DMS 273 (cell line): ENCODE measurements around the gene KRT40.

Experiments
- DNase-seq: peaks from one replicate; lab custom pipeline; 2025; ENCODE audit not compliant: unreplicated experiment; lab: John Stamatoyannopoulos, UW

Gene KRT40

DNA sequence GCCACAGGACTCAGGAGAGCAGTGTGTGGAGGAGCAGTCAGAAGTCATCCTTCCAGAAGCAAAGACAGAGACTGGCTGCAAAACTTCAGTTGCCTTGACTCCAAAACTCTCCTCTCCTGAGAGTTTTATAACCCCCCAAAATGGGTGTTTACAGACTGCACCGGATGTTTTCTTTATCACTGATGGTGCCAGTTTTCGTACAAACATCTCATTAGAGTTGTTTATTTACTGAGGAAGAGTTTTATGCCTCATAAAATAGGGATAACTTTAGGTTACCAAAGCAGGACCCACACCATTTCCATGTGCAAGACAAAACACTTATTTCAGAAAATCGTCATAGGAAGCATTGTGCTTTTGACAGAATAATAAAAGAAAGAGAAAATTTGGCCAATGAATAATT is at the start of gene KRT40:
Gene KRT40, minus strand, starts transcription at position 101 of the 400 bp plus-strand sequence. Its CDS starts 53 bp downstream, at position 48.
- no peak for DNase-seq

DNA sequence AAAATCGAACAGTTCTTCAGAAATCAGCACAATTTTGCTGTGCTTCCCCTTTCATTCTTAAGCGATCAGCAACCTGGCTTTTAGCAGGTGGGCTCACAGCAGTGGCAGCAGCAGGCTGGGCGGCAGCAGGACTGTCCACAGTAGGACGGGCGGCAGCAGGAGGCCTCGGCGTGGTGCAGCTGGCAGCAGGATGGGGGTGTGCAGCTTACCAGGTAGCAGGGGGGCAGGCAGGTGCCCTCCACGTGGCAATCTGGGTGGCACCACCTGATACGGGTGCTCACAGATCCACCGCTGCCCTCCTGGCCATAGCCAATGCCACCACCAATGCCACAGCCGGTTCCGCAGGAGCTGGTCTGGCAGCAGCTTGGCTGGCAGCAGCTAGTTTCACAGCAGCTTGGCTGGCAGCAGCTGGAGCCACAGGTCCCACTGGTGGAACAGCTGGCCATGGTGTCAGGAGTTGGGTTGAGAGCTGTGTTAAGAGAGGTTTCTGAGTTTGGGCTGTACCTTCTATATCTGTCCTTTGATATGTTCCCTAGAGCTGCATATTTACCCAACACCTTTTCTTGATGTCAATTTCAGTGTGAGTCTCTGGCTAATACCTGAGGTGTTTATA is 45.6 kb upstream of the KRT40 start, which contains the start of gene KRTAP1-4:
Gene KRTAP1-4, minus strand, starts transcription at position 563 of the 613 bp plus-strand sequence. Its CDS starts 117 bp downstream, at position 446.
- DNase-seq: peak; percentile 3

DNA sequence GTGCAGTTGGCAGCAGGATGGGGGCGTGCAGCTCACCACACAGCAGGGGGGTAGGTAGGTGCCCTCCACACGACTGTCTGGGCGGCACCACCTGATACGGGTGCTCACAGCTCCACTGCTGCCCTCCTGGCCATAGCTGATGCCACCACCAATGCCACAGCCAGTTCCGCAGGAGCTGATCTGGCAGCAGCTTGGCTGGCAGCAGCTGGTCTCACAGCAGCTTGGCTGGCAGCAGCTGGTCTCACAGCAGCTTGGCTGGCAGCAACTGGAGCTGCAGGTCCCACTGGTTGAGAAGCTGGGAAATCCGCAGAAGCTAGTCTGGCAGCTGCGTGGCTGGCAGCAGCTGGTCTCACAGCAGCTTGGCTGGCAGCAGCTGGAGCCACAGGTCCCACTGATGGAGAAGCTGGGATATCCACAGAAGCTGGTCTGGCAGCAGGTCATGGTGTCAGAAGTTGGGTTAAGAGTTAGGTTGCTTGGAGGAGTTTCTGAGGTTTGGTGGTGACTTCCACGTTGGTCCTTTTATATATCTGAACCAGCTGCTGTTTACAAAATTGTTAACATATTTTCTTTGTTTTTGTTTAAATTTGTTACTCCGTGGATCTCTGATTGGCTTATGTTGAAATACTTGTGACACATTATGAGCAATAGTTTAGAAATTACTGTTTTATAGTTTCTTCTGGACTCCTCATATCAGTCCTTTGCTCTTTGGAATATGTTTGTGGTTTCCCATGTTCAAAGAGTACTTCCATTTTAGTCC is 42.8 kb upstream of the KRT40 start, which contains the start of gene KRTAP1-5:
Gene KRTAP1-5, minus strand, starts transcription at position 494 of the 757 bp plus-strand sequence. Its CDS starts 53 bp downstream, at position 441.
- DNase-seq: peak; percentile 62

DNA sequence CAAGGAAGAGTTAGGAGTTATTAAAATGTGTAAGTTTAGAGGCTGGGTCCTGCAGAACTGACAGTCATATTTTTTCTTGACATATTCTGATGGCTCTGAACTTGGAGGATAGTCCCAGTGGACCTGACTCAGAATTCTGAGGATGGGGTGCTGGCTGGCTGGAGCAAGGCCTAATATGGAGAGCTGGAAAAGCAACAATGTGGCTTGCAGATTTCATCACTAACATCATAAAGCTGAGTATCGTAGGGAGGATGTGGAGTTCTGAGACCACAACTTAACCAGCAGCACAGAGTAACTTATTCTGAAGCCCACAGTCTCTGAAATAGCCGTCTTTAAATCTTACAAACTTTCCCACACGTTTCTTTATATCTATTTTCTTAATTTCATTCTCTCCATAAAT is 40.6 kb upstream of the KRT40 start:
- no peak for DNase-seq

DNA sequence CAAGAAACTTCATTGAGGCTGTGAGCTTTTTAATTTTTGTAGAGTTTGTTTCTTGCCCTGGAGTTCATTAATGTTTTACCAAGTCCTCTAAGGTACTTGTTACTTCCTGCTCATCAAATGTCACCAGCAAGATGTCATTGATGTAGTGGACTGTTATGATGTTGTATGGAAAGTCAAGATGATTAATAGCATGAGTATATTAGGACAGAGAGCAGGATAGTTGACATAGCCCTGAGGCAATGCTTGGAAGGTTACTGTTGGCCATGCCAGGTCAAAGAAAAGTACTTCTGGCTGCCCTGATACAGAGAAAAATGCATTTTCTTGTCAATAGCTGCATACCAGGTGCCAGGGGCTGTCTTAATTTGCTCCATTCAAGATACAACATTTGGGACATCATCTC is 36.2 kb upstream of the KRT40 start:
- DNase-seq: no peak

DNA sequence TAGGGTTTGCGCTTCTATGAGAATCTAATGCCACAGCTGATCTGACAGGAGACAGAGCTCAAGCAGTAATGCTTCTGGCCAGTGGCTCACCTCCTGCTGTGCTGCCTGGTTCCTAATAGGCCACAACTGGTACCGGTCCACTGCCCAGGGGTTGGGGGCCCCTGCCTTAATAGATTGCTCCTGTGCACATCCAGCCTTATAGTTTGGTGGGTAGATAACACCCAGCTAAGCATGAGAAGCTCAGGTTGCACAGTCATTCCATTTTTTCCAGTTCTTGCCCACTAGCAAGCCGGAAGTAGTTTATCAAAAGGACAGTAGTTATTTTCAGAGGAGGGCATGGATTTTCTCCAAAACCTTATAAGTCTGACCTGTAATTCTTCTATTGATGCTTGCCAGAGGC is 35.3 kb upstream of the KRT40 start:
- DNase-seq: no peak

DNA sequence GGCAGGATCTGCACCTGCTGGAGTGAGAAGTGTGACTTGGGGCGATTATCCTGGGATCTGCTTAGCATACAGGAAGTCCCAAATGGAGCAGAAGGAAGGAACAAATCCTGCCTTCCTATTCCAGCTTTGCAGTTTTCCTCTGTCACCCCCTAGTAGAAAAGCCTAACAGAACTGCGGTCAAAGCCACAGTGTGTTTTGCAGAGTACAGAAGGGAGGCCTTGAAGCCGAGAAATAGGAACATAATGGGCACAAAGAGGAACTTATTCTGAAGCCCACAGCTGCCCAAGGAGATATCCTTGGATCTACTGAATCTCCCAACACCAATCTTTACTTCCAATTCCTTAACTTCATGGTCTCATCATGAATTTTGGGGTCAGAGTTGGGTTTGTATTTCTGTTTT is 34.4 kb upstream of the KRT40 start:
- DNase-seq: no peak

DNA sequence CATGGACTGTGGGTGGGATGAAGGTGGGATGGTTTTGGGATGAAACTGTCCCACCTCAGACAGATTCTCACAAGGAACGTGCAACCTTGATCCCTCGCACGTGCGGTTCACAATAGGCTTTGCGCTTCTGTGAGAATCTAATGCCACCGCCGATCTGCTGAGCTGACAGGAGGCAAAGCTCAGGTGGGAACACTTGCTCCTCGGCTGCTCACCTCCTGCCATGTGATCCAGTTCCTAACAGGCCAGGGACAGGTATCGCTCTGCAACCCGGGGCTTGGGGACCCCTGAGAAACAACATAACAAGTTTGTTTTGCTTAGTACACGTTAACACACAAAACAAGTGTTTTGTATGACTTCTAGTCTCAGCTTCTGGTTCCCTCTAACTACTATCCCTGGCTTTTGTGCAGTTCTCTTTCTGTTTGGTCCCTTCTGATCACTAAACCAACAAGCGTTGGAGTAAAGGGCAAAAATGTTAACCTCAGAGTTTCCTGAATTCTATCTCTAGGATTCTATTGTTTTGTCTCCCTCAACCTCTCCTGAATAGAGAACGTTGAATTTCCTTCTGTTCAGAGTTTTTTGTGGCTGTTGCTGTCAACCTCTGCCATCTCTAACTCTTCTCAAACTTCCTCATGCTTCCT is 32.6 kb upstream of the KRT40 start:
- DNase-seq: no peak

DNA sequence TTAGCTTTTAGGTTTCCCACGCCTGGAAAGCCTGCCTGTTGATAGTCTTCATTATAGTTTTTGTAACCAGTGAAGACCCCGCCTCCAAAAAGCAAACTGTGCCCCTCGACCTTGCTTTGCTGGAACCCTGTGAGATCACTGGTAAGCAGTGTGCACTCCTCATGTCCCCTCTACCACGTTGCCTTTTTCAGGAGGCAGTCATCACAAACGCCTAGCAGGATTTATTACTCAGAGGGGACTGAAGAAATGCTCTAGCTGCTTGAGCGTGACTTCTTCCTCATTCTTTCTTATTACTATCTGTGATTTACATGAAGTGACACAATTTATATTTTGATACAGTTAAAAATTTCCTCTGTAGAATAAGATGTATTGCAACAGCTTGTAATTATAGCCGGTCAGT is 31.3 kb upstream of the KRT40 start:
- DNase-seq: no peak

DNA sequence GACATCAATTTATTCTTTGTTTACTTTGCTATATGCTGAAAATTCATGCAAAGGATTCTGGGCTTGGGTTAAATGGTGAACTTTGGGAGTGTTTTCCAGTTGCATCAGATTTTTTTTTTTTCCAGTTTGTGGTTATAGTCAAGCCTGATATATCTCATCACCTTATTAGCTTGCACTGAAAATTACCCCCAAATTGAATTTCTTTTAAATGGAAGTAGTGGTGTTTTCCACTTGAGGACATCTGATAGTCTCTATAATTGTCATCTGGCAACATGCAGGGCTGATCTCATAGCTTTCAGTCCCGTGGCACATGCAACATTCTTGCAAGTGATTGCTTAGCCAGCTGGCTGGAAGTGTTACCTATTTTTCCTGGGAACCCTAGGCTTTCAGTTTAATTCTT is 29.5 kb upstream of the KRT40 start:
- peak; percentile 35 for DNase-seq

DNA sequence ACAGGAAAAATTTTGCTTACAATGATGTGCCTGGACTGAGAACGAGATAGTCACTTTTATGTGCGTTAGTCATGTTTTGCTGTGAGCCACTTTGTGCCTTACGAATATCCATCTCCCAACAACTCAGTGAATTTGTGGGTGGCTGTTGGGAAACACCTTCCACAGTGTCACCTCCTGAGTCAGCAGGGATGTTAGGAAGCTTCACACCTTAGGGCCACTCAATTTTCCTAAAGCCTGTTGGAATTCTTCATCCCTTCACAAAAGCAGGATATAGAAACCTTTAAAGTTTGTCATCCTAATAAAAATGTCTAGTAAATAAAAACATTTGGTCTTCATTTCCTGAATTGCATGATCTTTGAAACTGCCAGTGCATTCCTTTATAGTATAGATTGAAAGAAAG is 29.1 kb upstream of the KRT40 start:
- no peak for DNase-seq

DNA sequence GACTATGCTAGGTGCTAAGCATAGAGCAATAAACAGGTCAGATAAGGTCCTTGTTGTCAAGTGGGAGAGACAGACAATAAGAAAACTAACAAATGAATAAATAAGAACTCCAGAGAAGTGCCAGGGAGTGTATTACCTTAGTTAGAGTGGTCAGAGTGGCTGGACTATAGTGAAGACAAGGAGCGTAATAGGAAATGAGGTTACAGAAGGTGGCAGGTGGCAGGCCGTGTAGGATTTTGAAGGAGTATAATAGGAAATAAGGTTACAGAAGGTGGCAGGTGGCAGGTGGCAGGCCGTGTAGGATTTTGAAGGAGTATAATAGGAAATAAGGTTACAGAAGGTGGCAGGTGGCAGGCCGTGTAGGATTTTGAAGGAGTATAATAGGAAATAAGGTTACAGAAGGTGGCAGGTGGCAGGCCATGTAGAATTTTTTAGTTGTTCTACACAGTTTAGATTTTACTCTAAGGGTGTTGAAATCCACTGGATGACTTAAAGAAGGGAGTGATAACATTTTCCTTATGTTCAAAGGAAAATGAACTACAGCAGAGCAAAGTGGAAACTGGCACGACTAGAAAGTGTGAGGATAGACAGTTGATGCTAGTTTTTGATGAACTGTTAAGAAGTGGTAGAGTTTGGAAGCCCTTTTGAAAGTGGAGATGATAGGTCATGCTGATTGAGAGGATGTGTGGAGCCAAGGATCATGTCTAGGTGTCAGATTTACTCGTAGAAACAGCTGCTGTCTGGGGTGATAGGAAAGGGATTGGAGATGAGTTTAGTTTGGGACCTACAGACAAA is 28.4 kb upstream of the KRT40 start:
- DNase-seq: no peak

DNA sequence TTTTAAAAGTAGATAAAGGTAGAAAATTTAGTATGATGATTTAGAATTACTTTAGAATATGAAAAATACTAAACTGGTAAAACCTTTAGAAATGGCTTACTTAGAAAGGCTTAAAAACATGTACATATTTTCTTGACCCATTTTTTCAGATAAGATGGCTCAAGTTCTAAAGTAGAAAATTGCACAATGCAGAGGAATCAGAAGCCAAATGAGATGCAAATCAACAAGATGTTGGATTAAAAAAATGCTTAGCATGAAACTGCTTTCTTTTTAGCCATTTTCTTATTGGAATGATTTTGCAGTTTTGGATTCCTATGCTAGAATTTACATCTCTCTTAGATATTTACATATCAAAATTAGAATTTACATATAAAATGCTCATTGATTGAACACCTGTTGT is 26.3 kb upstream of the KRT40 start:
- DNase-seq: no peak

DNA sequence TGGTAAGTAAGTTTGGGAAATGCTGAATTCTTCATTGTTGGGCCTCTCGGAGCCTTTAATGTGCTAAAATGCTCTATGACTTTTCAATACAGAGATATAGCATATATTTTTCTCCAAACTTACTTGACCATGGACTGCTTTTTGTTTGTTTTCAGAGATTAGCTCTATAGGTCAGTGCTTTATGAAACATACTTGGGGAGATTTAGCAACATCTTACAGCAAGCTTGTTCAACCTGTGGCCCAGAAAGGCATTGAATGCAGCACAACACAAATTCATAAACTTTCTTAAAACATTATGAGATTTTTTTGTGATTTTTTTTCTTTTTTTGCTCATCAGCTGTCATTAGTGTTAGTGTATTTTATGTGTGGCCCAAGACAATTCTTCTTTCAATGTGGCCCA is 25.8 kb upstream of the KRT40 start:
- DNase-seq: no peak

DNA sequence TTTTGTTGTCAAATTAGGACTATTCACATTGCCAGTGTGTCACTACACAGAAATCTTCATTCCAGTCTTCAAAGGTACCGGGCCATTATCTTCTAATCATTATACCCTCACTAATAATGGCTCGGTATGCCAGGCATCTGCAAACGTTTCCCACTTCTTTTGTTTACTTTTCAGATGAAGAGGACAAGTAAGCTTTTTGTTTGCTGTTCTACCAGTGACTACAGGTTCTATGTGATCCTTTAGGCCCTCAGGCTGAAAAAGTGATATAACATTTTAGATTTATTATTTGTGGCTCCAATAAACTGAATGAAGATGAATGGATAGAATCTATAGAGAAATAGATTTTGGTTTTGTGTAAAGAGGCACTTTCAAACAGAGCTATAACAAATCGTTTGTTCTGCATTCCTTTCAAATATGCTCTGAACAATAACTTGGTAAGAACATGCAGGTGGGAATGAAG is 25.2 kb upstream of the KRT40 start:
- DNase-seq: no peak

DNA sequence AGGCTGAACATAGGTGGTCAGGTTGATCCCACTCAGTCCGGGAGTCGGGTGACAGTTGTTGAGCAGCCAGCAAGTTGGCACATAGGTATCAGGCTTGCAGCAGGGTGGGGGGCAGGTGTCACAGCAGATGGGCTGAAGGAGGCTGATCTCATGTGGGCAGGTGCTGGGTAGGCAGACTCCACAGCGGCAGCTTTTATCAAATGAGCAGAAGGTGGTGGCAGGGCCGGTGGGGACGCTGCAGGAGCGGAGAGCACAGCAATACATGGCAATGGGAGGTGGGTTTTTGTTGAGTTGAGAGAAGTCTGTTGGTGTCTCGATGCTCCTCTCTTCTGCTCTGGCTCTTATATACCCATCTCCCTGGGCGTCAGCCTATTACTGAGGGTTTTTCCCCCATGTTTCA is 24.7 kb upstream of the KRT40 start, which contains the start of gene KRTAP3-1:
Gene KRTAP3-1, minus strand, starts transcription at position 318 of the 400 bp plus-strand sequence. Its CDS starts 54 bp downstream, at position 264.
- peak; percentile 57 for DNase-seq

DNA sequence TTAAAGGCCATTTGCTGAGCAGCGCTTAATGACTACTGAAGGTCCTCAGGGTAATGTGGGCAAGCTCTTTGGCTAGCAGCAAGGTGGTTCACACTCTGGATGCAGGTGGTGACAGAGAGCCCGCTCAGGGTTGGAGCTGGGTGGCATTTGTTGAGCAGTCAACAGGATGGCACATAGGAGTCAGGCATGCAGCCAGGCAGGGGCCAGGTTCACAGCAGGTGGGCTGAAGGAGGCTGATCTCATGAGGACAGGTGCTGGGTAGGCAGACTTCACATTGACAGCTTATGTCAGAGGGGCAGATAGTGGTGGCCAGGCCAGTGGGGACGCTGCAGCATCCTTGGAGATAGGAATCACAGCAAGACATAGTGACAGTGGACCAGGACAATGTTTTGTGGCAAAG is 20.3 kb upstream of the KRT40 start:
- no peak for DNase-seq

DNA sequence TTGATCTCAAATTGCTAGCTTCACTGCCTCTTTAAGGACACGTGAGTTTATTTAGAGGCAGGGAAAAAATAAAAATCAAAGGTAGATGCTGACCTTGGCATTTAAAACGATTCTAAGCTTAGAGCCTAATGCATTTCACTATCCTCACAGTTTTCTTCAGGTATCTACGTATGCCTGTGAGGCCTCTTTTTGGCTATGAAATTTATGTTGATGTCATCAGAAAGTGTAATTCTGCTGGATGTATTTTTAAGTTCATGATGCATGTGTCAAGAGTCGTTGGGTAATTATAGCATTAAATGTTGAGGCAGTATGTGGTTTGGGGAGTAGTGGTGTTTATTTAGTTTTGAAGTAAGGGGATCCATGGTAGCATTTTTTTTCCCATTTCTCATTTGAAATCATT is 19.8 kb upstream of the KRT40 start:
- no peak for DNase-seq

DNA sequence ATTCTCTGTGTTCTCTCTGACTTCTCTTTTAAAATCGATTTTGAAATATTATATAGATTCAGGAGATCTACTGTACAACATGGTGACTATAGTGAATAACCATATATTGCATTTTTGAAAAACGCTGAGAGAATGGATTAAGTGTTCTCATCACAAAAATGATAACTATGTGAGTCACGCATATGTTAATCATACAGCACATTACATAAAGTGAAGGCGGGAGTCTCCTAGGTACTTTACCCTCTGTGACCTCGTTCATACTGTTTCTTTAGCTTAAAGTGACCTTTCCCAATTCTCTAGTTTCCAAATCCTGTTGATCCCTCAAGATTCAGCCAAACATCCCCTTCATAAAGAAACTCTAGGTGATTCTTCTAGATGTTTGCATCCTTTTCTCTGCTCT is 18.7 kb upstream of the KRT40 start:
- no peak for DNase-seq

DNA sequence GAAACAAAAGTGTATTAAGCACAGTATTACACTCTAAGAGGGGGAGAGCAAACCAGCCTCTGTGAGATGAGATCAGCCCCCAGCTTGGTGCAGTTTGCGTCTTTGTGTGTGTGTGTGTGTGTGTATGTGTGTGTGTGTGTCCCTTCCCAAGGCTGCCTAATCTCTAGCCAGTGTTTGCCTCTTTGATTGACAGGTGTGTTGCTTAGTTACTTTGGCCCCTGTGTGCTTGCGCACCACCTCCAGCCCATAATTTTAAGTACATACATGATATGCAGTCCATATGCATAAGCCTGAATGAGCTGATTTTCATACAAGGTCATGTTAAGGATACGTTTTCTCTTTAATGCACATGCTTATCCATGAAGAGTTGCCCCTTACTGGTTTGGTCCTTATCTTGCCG is 17.7 kb upstream of the KRT40 start:
- DNase-seq: no peak

DNA sequence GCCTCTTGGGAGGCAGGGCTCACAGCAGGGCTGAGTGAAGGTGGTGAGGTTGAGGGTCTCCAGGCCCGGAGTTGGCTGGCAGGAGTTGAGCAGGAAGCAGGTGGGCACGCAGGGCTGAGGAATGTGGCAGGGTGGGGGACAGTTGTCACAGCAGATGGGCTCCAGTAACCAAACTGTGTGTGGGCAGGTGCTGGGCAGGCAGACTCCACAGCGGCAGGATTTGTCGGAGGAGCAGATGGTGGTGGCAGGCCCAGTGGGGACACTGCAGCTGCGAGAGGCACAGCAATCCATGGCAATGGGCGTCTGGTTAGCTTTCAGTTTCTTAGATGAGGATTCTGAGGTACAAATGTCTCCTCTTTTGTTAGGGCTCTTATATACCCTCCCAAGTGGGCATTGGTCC is 15.4 kb upstream of the KRT40 start, which contains the start of gene KRTAP3-2:
Gene KRTAP3-2, minus strand, starts transcription at position 344 of the 400 bp plus-strand sequence. Its CDS starts 53 bp downstream, at position 291.
- peak; percentile 52 for DNase-seq
